ENCODE measurements around the gene TCERG1L.

The TCERG1L gene

DNA sequence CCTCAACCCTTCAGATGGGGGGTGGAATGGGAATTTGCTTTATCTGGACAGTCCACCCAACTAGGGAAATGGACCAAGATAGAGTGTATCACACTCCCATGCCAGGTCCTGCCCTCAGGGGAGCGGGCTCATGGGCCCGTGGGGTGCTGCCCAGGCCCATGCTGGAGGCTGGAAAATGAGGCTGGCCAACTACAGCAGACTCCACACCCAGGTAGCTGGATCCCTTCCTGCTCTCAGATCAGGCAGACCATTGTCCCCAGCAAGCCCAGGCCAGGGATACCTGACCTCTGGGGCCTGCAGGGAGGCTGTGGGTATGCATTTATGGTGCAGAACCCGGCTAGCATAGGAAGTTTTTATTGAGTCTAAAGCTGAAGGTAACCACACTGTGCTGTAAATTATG, 162.4 kb downstream of the TCERG1L start:
- Histone ChIP-seq H3K27me3 (ENCODE audit: control insufficient read depth, insufficient read depth, low read length) (no peaks in the 10 kb centered on the region), H3K27ac (ENCODE audit: low read length) (no peak overlapping the region), H3K4me3 (ENCODE audit: low read length) (no peak overlapping the region), H3K9ac (ENCODE audit: low read length) (no peak overlapping the region), H3K36me3 (ENCODE audit: control insufficient read depth, low read depth, low read length) (no peaks in the 10 kb centered on the region), H3K9me3 (ENCODE audit: control insufficient read depth, low read depth, low read length) (peaks cover 6% of the 10 kb centered on the region), H3K4me1 (ENCODE audit: control insufficient read depth, low read depth, low read length) (peaks cover 16% of the 10 kb centered on the region)

DNA sequence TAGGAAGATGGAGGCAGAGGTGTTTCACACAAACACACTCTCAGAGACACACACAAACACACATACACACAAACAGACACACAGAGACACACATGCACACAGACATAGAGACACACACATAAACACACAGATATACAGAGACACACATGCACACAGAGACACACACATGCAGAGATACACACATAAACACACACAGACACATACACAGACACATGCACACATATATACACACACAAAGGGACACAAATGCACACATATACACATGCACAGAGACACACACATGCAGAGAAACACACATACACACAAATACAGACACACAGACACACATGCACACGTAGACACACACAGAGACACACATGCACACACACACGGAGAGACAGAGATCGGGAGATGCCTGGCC, 163.3 kb downstream of the TCERG1L start:
- no peak overlapping the region for H3K27ac ChIP-seq (ENCODE audit: low read length)
- H3K27me3 ChIP-seq (ENCODE audit: control insufficient read depth, insufficient read depth, low read length), result no peaks in the 10 kb centered on the region
- H3K4me3 ChIP-seq (ENCODE audit: low read length), result no peak overlapping the region
- H3K36me3 ChIP-seq (ENCODE audit: control insufficient read depth, low read depth, low read length), result no peaks in the 10 kb centered on the region
- H3K4me1 ChIP-seq (ENCODE audit: control insufficient read depth, low read depth, low read length), result peaks cover 19% of the 10 kb centered on the region
- H3K9ac ChIP-seq (ENCODE audit: low read length), result no peak overlapping the region
- H3K9me3 ChIP-seq (ENCODE audit: control insufficient read depth, low read depth, low read length), result peaks cover 6% of the 10 kb centered on the region

DNA sequence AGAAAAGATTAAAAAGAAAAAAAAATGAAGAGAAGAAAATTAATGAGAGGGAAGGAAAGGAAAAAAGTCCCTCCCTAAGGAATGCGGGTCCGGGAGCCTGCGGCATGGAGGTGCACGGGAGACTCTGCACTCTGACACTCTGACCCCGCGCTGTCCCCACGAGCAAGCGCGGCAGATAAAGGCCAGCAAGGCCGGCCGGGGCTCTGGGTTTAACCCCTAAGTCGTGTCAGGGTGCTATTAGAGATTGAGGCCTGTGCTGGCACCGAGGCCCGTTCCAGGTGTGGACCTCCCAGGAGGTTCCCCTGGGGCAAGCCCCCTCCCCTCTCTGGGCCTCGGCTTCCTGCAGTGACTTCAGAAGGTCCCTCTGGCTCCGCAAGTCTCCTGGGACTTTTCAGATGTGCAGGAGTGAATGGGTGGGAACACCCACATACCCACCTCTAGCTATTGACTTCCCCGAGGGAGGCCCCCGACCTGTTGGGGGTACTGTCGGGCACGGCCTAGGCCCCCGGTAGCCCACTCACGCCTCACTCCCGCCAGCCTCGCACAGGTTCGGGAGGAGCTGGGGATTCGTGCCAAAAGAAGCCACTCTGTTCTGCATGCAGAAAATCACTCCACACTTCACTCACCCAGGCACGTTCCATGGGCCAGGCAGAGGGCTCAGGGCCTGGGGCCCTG, 164.1 kb downstream of the TCERG1L start:
- Histone ChIP-seq H3K27me3 (ENCODE audit: control insufficient read depth, insufficient read depth, low read length) (no peaks in the 10 kb centered on the region), H3K36me3 (ENCODE audit: control insufficient read depth, low read depth, low read length) (no peaks in the 10 kb centered on the region), H3K4me1 (ENCODE audit: control insufficient read depth, low read depth, low read length) (peaks cover 19% of the 10 kb centered on the region), H3K9ac (ENCODE audit: low read length) (no peak overlapping the region), H3K27ac (ENCODE audit: low read length) (no peak overlapping the region), H3K9me3 (ENCODE audit: control insufficient read depth, low read depth, low read length) (peaks cover 6% of the 10 kb centered on the region), H3K4me3 (ENCODE audit: low read length) (no peak overlapping the region)

DNA sequence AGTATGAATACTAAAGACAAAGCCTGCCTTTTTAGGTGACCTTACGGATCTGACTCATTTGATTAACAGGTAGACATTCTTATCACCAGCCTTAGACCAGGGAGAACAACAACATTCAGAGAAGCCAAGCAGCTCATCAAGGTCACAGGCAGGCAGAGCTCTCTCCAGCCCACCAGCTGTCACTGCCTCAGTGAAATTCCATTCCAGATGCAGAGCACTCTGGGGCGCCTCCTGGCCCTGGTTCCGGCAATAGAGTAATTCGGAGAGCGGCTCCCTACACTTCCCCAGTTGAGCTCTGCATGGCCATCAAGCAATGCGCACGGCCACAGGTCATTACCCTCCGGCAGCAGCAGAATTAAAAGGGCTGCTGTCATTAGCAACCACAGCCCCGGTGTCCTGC, 164.7 kb downstream of the TCERG1L start:
- Histone ChIP-seq H3K9me3 (ENCODE audit: control insufficient read depth, low read depth, low read length) (peaks cover 2% of the 10 kb centered on the region), H3K4me1 (ENCODE audit: control insufficient read depth, low read depth, low read length) (peaks cover 19% of the 10 kb centered on the region), H3K4me3 (ENCODE audit: low read length) (no peak overlapping the region), H3K9ac (ENCODE audit: low read length) (no peak overlapping the region), H3K36me3 (ENCODE audit: control insufficient read depth, low read depth, low read length) (no peaks in the 10 kb centered on the region), H3K27ac (ENCODE audit: low read length) (no peak overlapping the region), H3K27me3 (ENCODE audit: control insufficient read depth, insufficient read depth, low read length) (no peaks in the 10 kb centered on the region)

DNA sequence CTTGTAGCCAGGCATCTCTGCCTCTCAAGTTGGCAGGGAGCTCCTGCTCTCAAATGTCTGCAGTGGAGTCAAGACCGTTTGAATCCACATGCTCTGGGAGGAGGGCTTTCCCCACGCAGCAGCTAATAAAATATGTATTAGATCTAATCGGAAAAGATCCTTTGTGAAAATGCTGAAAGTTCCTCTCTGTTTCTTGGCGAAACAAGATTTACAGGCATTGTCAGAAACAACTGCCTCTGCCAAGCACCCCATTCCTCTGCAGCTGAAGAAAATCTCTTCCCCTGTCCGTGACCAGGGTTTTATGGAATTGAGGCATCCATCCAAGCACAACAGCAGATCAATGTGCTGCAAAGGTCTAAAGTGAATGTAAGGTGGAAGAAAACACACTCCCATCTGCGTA, 165.8 kb downstream of the TCERG1L start:
- no peak overlapping the region for H3K27ac ChIP-seq (ENCODE audit: low read length)
- no peaks in the 10 kb centered on the region for H3K27me3 ChIP-seq (ENCODE audit: control insufficient read depth, insufficient read depth, low read length)
- no peaks in the 10 kb centered on the region for H3K9me3 ChIP-seq (ENCODE audit: control insufficient read depth, low read depth, low read length)
- H3K36me3 ChIP-seq (ENCODE audit: control insufficient read depth, low read depth, low read length), result no peaks in the 10 kb centered on the region
- no peak overlapping the region for H3K9ac ChIP-seq (ENCODE audit: low read length)
- H3K4me3 ChIP-seq (ENCODE audit: low read length), result no peak overlapping the region
- H3K4me1 ChIP-seq (ENCODE audit: control insufficient read depth, low read depth, low read length), result peaks cover 19% of the 10 kb centered on the region

DNA sequence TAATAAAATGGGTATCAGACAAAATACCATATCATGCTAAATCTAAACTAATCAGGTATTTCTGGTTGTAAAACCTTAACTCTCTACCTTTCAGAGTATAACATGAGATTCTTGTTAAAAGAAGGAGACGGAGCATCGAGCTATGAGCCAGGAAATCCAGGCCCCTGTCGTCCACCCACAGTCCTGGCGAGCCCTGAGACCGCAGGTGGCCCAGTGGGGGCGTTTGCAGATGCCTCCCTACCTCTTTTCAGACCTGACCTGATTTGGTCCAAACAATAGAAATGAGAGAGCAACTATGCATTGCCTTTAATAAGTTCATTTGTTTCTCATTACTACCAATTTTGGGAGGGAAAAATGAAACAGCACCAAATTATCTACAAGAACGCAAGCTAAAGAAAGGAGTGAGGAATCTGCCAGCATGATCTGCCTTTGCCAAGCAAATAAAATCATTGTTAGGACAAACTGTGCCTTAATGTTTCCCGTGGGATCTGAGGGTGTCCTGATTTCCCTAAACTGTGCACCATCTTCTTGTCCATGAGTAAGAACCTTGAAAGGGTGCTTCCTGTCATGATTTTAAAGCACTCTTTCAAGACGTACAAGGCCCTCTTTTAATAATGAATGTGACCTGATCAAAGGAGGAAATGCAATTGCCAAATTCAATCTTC, 166.7 kb downstream of the TCERG1L start:
- no peaks in the 10 kb centered on the region for H3K27me3 ChIP-seq (ENCODE audit: control insufficient read depth, insufficient read depth, low read length)
- no peak overlapping the region for H3K9ac ChIP-seq (ENCODE audit: low read length)
- H3K27ac ChIP-seq (ENCODE audit: low read length), result no peak overlapping the region
- H3K4me1 ChIP-seq (ENCODE audit: control insufficient read depth, low read depth, low read length), result peaks cover 19% of the 10 kb centered on the region
- H3K9me3 ChIP-seq (ENCODE audit: control insufficient read depth, low read depth, low read length), result no peaks in the 10 kb centered on the region
- H3K4me3 ChIP-seq (ENCODE audit: low read length), result no peak overlapping the region
- no peaks in the 10 kb centered on the region for H3K36me3 ChIP-seq (ENCODE audit: control insufficient read depth, low read depth, low read length)

DNA sequence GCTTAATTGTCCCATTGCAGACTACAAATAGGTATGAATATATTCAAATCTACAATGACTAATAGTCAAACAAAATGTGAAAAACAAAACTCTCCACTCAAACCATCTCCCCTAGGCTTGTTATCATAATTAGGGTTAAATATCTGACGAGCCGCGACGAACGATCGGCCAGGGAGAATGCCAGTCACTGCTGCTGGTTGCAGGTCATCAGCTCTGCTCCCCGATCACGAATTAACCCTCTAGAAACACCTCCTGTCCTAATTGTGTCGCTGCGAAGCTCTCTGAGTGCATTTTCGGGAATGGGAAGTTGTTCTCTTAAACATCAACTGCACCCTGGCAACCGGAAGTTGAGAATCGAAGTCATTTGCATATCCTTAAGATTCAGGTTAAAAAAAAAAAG, 167.3 kb downstream of the TCERG1L start:
- H3K27ac ChIP-seq (ENCODE audit: low read length), result no peak overlapping the region
- H3K4me1 ChIP-seq (ENCODE audit: control insufficient read depth, low read depth, low read length), result peaks cover 19% of the 10 kb centered on the region
- H3K9me3 ChIP-seq (ENCODE audit: control insufficient read depth, low read depth, low read length), result no peaks in the 10 kb centered on the region
- H3K4me3 ChIP-seq (ENCODE audit: low read length), result no peak overlapping the region
- no peaks in the 10 kb centered on the region for H3K27me3 ChIP-seq (ENCODE audit: control insufficient read depth, insufficient read depth, low read length)
- H3K36me3 ChIP-seq (ENCODE audit: control insufficient read depth, low read depth, low read length), result no peaks in the 10 kb centered on the region
- no peak overlapping the region for H3K9ac ChIP-seq (ENCODE audit: low read length)

DNA sequence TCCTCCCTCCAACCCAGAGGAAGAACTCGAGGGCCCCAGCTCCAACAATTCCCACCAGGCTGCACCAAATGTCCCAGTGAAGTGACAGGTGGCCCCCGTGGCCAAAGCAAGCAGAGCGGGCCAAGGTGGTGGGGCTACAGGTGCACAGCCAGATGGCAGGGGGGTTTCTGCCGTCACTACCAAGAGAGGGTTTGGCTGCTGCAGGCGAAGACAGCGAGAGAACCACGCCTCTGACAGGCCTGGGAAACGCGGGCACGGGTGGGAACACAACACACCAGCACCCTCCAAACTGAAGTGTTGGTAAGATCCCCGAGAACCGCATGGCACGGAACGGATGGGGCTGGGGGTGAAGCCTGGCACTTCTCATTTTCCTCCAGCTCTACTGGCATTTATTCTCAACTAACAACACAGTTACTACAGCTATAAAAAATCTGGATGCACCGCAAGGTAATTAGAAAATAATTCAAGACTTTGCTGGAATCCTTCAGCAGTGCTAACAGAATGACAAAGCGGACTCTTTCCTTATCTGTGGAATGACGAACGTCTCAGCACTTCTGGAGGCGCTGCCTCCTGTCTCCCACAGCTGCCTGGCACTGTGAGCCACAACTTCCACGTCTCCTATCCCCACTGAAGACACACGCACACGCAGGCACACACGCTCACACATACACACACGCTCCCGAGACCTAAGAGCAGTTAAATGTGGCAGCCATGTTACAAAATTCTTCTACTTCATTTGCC, 167.9 kb downstream of the TCERG1L start:
- Histone ChIP-seq H3K27me3 (ENCODE audit: control insufficient read depth, insufficient read depth, low read length) (no peaks in the 10 kb centered on the region), H3K27ac (ENCODE audit: low read length) (no peak overlapping the region)

DNA sequence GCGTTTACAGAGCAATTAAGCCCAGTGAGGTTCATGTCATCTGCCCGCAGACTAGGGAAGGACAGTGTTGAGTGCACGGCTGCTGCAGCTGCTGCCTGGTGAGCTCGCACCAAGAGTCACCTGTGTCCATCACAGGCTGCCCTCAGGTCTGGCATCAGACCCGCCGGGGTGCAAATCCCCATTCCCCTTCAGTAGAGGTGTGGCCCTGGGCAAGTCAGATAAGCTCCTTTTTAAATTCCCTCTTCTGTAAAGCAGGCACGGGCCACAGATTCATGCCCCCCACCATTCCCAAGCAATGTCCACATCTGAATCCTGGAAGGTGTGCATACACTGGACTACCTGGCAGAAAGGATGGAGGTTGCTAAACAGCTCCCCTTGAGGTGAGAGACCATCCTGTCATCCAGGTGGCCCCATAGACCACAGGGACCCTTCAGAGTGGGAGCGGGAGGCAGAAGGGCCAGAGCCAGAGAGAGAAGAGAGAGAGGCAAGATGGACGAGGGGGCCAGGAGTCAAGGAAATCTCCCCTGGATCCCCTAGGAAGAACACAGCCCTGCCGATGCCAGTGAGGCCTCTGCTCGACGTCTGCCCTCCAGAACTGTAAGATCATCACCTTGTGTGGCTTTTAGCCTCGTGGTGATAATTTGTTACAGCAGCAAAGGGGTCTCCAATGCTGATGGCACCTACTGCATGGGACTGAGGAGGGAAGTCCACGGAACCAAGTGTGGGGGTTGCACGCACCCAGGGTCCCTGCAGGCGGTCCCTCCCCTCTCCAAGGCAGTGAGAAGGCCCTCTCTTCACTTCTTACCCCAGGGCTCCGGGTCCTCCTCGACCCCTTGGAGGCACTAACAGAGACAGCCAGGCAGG, 168.8 kb downstream of the TCERG1L start:
- no peak overlapping the region for H3K9ac ChIP-seq (ENCODE audit: low read length)
- no peaks in the 10 kb centered on the region for H3K36me3 ChIP-seq (ENCODE audit: control insufficient read depth, low read depth, low read length)
- H3K27me3 ChIP-seq (ENCODE audit: control insufficient read depth, insufficient read depth, low read length), result no peaks in the 10 kb centered on the region
- peaks cover 19% of the 10 kb centered on the region for H3K4me1 ChIP-seq (ENCODE audit: control insufficient read depth, low read depth, low read length)
- no peak overlapping the region for H3K27ac ChIP-seq (ENCODE audit: low read length)
- no peak overlapping the region for H3K4me3 ChIP-seq (ENCODE audit: low read length)
- H3K9me3 ChIP-seq (ENCODE audit: control insufficient read depth, low read depth, low read length), result no peaks in the 10 kb centered on the region

More for the DNA sequence above, 167.9 kb downstream of the TCERG1L start:
- no peak overlapping the region for H3K4me3 ChIP-seq (ENCODE audit: low read length)
- no peaks in the 10 kb centered on the region for H3K36me3 ChIP-seq (ENCODE audit: control insufficient read depth, low read depth, low read length)
- H3K9me3 ChIP-seq (ENCODE audit: control insufficient read depth, low read depth, low read length), result no peaks in the 10 kb centered on the region
- no peak overlapping the region for H3K9ac ChIP-seq (ENCODE audit: low read length)
- peaks cover 19% of the 10 kb centered on the region for H3K4me1 ChIP-seq (ENCODE audit: control insufficient read depth, low read depth, low read length)

DNA sequence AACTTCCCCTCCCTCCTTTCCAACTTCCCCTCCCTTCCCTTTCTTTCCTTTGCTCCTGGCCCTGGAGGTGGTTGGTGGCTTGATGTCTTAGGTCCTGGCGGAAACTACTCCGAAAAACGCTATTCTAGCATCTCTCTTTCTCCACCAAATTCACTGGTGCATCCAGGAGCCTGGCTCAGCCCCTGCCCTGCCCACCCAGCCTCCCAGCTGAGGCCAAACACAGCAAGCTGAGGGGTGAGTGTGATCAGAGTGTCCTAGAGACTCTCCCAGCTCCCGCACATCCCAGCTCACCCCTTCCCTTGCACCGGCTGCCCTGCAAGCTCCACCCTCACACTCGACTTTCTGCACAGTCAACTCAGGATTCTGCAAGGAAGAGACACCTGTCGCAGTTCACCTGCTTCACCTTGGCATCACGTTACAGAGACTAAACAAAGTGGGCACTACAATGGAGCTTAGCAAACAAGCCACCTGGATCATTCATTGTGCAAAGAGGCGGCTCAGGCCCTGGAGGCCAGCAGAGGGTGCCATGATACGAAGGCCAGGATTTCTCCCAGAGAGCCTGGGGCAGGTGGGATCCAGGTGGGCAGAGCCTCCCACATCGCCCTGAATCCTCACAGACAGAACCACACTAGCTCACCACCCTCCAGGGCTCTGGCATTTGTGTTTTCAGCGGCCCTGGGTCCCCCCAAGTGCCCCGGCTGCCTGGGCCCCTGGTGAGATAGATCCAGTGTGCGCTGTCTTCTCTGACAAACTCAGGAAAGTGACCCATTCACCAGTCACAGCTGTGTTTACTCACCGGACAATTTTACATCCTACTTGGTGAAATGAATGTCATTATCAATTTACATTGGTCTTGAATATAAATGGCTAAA, 169.6 kb downstream of the TCERG1L start:
- Histone ChIP-seq H3K4me1 (ENCODE audit: control insufficient read depth, low read depth, low read length) (peaks cover 19% of the 10 kb centered on the region), H3K27me3 (ENCODE audit: control insufficient read depth, insufficient read depth, low read length) (no peaks in the 10 kb centered on the region), H3K9ac (ENCODE audit: low read length) (no peak overlapping the region), H3K4me3 (ENCODE audit: low read length) (no peak overlapping the region), H3K9me3 (ENCODE audit: control insufficient read depth, low read depth, low read length) (no peaks in the 10 kb centered on the region), H3K27ac (ENCODE audit: low read length) (no peak overlapping the region), H3K36me3 (ENCODE audit: control insufficient read depth, low read depth, low read length) (no peaks in the 10 kb centered on the region)
